Mesothelial cell of epicardium (in vitro differentiated cells): ENCODE data around the gene OGFOD3. TPM values are rescaled to one million over a fixed set of nuclear protein-coding genes. Genes with fewer than 3 reads are reported as not detected.

Experiments
- DNase-seq, 2 experiments: peaks; one replicate each; pipeline ENCODE4 v3.0.0; 2021; ENCODE audit warnings: low spot score in 2 of 2; ENCODE audit not compliant: unreplicated experiment in 2 of 2
- H3K27ac Mint-ChIP-seq: 2 replicates; pipeline ENCODE4 v1.8.0; 2021; ENCODE audit warnings: mixed read lengths
- H3K27me3 Mint-ChIP-seq: 2 replicates; pipeline ENCODE4 v1.8.0; 2021; ENCODE audit warnings: low read depth, mixed read lengths
- H3K36me3 Mint-ChIP-seq: 2 replicates; pipeline ENCODE4 v1.8.0; 2021; ENCODE audit warnings: mixed read lengths
- H3K4me1 Mint-ChIP-seq: 2 replicates; pipeline ENCODE4 v1.8.0; 2021; ENCODE audit warnings: mixed read lengths
- H3K4me3 Mint-ChIP-seq: 2 replicates; pipeline ENCODE4 v1.8.0; 2021; ENCODE audit warnings: mild to moderate bottlenecking, moderate library complexity, mixed read lengths
- H3K9me3 Mint-ChIP-seq: 2 replicates; pipeline ENCODE4 v1.8.0; 2021; ENCODE audit warnings: mixed read lengths
- CTCF ChIP-seq: fragments of 200-600 bp; sonication (generic); IDR thresholded peaks from one replicate; pipeline ENCODE4 v1.5.0; 2021; ENCODE audit warnings: antibody characterized with exemption; ENCODE audit not compliant: unreplicated experiment
- total RNA-seq: library from RNA; stranded (reverse); gene quantifications from 3 replicates; pipeline ENCODE4 v1.2.1, GENCODE V29; 2021

Gene OGFOD3
- total RNA-seq, 1 donor from 2014 or later = 36.6 TPM

GRCh38 chr17:82438401-82439193 lies 20.2 kb upstream of the OGFOD3 start:
- no peaks in the 10 kb centered on the region for H3K27me3 Mint-ChIP-seq
- no peak for DNase-seq
- TF ChIP-seq CTCF = no peak
- H3K4me3 Mint-ChIP-seq = no peak overlapping the region
- H3K9me3 Mint-ChIP-seq = no peaks in the 10 kb centered on the region
- no peak overlapping the region for H3K27ac Mint-ChIP-seq
- no peaks in the 10 kb centered on the region for H3K4me1 Mint-ChIP-seq
- peaks cover 7% of the 10 kb centered on the region for H3K36me3 Mint-ChIP-seq

- Mint-ChIP-seq H3K4me1 (no peaks in the 10 kb centered on the region), H3K36me3 (peaks cover 3% of the 10 kb centered on the region), H3K4me3 (no peak overlapping the region), H3K27me3 (no peaks in the 10 kb centered on the region), H3K27ac (no peak overlapping the region), H3K9me3 (no peaks in the 10 kb centered on the region)
- no peak for DNase-seq
- TF ChIP-seq CTCF = no peak
Measured at GRCh38 chr17:82437325-82437668, 18.9 kb upstream of the OGFOD3 start.

GRCh38 chr17:82436601-82437324 lies 18.4 kb upstream of the OGFOD3 start:
- Mint-ChIP-seq H3K9me3 (no peaks in the 10 kb centered on the region), H3K4me3 (no peak overlapping the region), H3K27ac (no peak overlapping the region), H3K36me3 (peaks cover 3% of the 10 kb centered on the region), H3K27me3 (no peaks in the 10 kb centered on the region), H3K4me1 (no peaks in the 10 kb centered on the region)
- DNase-seq = no peak
- TF ChIP-seq CTCF = no peak

- Mint-ChIP-seq H3K36me3 (peaks cover 4% of the 10 kb centered on the region), H3K4me1 (no peaks in the 10 kb centered on the region), H3K27ac (no peak overlapping the region), H3K27me3 (no peaks in the 10 kb centered on the region), H3K4me3 (no peak overlapping the region), H3K9me3 (no peaks in the 10 kb centered on the region)
- DNase-seq = no peak
- TF ChIP-seq CTCF = no peak
Measured at GRCh38 chr17:82435601-82436583, 17.5 kb upstream of the OGFOD3 start.

GRCh38 chr17:82435103-82435502 lies 16.7 kb upstream of the OGFOD3 start:
- H3K36me3 Mint-ChIP-seq = peaks cover 7% of the 10 kb centered on the region
- H3K9me3 Mint-ChIP-seq = no peaks in the 10 kb centered on the region
- DNase-seq = no peak
- H3K4me3 Mint-ChIP-seq = no peak overlapping the region
- H3K27ac Mint-ChIP-seq = no peak overlapping the region
- no peaks in the 10 kb centered on the region for H3K4me1 Mint-ChIP-seq
- no peak for TF ChIP-seq CTCF
- no peaks in the 10 kb centered on the region for H3K27me3 Mint-ChIP-seq
